Measurements from ENCODE around the gene LBX1.

GRCh38 chr10:101228153-101228965, 904 bp downstream of the LBX1 start:
- no peak for TF ChIP-seq POLR2A (IDR thresholded peaks at IDR 0.05)
- TF ChIP-seq, protein P1, sequence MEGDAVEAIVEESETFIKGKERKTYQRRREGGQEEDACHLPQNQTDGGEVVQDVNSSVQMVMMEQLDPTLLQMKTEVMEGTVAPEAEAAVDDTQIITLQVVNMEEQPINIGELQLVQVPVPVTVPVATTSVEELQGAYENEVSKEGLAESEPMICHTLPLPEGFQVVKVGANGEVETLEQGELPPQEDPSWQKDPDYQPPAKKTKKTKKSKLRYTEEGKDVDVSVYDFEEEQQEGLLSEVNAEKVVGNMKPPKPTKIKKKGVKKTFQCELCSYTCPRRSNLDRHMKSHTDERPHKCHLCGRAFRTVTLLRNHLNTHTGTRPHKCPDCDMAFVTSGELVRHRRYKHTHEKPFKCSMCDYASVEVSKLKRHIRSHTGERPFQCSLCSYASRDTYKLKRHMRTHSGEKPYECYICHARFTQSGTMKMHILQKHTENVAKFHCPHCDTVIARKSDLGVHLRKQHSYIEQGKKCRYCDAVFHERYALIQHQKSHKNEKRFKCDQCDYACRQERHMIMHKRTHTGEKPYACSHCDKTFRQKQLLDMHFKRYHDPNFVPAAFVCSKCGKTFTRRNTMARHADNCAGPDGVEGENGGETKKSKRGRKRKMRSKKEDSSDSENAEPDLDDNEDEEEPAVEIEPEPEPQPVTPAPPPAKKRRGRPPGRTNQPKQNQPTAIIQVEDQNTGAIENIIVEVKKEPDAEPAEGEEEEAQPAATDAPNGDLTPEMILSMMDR (IDR thresholded peaks at IDR 0.05) = no peak
